SHP77 treated with DMSO at 0.1 percent for 48 hours (cell line): ENCODE measurements around the gene IKZF3.

ENCODE experiments used
- DNase-seq: peaks from one replicate; lab custom pipeline; 2025; lab: John Stamatoyannopoulos, UW

Gene IKZF3

DNA sequence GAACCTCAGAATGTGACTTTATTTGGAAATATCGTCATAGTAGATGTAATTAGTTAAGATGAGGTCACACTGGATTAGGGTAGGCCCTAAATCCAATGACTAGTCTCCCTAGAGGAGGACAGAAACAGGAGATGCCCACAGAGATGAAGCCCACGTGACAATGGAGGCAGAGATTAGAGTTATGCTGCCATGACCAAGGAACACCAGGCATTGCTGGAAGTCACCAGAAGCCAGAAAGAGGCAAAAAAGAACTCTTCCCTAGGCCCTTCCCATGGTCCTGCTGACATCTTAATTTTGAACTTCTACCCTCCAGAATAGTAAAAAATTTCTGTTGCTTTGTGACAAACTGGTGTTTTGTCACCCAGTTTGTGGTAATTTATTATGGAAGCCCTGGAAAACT, 49.6 kb downstream of the IKZF3 start:
- no peak for DNase-seq

DNA sequence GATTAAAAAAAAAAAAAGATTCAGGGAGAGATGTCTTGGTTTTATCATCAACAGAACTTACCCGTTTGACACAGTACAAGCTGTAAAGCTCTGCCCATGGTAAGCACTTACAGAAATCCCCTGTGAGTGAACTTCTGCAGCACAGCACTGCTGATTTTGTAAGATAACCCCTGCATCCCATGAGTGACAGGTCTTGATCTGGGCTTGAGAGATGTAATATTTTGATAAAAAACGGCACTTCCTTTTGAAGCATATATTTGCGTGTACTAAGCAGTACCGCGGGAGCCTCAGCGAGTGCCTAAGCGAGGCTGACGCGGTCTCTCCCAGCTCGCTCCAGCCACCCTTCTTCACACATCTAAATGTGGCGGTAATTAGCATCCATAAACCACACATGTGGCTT, 50.5 kb downstream of the IKZF3 start:
- DNase-seq: no peak

DNA sequence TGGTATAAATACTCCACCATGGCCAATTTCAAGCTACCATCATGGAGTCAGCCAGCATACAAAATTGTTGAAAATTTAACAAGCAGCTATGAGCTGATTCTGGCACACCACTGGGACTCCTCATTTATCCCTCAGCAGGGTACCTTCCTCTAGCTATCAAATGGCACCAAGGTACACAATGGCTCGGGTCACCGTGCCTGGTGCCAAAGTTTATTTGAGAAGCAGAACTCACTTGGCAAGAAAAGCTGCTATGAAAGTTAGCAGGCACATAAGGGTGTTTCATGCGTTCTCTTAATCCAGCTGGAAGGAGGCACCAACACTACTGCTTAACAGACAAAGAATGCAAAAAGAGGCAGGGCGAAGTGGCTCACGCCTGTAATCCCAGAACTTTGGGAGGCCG, 51.6 kb downstream of the IKZF3 start:
- DNase-seq: no peak

DNA sequence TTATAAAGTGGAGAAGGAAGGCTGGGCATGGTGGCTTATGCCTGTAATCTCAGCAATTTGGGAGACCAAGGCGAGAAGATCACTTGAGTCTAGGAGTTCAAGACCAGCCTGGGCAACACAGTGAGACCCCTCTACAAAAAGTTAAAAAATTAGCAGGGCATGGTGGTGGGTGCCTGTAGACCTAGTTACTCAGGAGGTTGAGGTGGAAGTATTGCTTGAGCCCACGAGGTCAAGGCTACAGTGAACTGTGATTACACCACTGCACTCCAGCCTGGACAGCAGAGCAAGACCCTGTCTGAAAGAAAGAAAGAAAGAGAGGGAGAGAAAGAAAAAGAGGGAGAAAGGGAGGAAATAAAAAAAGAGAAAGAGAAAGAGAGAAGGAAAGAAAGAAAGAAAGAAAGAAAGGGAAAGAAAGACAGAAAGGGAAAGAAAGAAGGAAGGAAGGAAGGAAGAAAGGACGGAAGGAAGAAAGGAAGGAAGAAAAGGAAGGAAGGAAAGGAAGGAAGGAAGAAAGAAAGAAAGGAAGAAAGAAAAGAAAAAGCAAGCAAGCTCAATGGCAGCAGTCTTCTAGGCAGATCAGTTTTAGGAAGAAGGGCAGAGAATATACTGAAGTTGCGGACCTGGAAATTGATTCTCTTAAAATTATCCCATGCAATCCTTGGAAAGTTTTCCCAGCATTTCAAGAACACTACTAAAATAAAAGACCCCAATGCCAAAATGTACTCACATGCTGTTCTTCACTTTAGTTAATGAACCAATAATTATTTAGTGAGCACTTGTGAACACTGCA, 53.0 kb downstream of the IKZF3 start:
- no peak for DNase-seq

DNA sequence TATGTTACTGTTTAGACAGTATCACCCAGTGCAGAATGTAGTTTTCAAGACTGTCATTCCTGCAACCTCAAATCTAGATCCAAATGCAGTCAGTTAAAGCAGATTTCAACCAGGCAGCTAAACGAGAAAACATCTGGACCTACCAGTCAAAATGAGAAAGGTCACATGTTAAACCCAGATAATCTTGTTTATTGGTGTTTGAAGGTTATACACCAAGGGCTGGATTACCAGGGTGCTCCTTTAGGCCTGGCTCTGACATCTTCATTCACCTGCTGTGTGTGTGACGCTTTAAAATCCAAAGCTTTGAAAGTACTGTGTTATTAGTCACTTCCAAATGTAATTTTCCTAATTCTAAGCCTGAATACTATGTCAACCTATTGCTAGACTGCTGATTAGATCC, 54.9 kb downstream of the IKZF3 start:
- no peak for DNase-seq

DNA sequence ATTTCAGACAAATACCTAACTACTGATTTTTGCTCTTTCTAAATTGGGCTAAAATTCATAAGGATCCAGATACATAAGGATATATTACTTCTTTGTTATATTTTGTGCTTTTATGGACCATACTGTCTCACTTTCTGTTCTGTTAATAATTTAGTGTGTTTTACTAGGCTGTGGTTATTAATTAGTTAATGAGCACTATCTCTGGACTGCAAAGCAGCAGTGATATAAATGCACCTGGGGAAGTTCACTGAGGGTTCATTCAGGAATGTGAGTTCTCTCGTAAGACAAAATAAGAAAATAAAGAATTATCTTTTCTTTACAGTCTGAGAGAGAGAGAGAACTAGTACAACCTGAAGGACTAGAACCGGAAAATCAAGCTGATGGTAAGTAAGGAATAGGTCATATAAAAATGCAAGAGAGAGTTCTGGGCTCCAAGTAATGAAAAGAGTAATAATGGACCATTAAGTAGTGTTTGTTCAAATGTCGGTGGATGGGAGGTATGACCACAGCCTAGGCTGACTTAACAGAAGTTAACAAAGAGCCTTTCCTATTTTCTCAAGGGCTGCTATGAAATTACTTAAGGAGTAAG, 55.6 kb downstream of the IKZF3 start:
- DNase-seq: no peak

DNA sequence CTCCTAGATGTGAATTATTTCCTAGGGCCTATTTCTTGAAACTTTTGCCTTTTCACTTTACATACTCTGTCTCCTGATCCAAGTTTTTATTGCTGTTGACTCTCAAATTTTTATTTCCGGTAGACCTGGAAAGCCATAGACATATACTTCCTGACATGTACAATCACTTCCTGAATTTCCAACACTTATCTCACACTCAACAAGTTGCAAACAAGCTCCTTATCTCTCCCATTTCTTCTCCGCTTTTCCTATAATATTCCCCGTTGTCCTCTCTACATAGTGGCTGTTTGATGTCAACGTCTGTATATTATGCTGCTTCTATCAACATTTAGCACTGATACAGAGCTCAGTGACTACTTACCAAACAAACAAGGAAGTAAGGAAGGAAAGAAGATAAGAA, 59.3 kb downstream of the IKZF3 start:
- no peak for DNase-seq

DNA sequence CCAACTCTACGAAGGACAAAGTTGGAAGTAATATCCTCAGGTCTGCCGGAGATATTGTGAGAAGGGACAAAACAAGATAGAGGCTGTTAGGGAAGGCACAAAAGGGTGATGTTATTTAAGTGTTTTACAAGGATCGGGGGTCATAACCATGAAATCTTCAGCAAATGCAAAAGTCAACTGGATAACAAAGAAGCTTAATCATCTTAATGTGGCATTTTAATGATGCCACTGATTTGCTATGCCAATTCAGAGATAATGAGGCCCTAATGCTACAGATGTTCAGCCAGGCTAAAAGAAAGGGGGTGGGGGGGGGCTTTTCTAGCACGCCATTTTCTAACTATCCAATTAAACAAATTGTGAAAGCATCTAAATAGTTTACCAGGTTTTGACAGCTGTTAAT, 63.1 kb downstream of the IKZF3 start:
- no peak for DNase-seq

DNA sequence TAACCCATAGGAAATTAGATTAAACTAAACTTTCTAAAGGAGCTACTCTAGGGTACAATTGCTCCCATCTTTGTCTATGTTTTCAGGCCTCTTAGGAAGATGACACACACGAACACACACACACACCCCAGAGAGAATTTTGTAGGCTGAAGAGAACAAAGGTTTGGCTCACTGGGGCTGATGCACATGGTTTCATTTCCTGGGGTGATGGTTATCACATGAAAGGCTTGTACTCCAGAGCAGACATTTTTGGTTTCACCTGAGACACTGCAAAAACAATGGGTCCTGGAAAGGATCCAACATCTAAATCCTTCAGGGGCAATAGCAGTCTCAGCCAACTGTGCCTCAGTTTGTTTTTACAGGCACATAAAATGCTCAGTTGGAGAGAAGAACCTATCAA, 63.6 kb downstream of the IKZF3 start:
- no peak for DNase-seq

DNA sequence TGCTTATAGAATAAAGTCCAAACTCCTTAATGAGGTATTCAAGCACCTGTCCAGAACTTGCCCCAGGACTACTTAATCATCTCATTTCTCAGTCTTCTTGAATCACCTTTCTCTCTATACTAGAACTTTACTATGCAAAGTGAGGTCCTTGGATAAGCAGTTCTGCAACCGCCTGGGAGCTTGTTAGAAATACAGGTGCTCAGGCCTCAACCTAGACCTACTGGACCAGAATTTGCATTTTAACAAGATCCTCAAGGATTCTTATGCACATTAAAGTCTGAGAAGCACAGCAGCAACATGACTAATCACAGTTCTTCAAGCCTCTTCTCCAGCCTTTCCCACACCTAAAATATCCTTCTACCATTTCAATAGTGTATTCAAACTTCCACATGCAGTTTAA, 64.7 kb downstream of the IKZF3 start:
- no peak for DNase-seq

DNA sequence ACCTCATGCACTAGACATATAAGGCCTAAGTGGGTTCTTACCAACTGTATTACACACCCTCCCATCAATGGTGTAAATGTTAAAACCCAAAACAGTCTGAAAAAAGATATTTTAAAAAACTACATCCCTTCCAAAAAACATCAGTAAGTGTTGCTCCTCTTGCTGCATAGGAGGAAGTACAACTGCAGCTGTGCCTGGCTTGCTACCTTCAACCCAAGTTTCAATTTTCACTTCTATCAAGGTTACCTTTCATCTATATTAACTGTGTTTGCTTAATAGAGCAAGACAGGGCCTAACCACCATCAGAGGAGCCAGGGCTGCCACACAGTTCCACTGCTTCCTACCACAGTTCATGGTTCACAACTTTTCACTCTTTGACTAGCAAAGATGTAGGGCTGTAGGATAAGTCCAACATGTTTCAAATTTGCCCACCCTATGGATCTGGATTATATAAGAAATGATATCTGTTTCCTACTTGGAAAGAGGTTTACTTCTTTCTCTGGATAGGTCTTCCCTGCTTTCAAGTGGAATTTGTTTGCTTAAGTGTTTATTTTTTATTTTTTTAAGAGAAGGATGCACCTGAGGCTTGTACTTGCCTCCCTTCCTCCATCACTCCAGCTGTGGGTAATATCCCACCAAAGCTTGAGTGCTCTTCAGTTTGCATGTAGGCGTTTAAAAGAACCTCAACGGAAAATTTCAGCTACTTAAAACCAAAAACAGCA, 69.7 kb downstream of the IKZF3 start:
- DNase-seq: no peak

DNA sequence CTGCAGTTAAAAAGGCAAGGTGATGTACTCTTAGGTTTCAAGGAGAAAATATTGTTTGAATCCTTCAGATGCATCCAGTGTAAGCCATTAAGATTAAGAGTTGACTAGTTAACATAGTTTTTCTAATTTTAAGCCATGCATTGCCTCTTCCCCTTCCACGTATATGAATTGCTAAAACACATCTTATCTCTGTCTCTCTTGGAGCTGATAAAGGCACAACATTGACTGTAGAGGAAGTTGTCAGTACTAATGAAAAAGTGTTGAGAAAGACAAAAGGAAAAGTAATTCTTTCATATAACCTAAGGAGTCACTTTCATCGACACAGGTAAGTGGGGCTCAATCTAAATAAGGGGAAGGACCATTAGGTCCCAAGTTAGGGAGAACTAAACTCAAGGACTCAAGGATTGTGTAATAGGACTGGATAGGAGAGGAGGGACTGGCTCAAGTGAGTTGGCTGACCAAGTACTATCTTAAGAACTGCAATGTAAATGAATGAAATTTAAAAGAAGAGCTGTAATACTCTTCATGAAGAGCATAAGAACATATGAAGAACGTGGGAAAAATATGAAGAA, 70.7 kb downstream of the IKZF3 start:
- no peak for DNase-seq

DNA sequence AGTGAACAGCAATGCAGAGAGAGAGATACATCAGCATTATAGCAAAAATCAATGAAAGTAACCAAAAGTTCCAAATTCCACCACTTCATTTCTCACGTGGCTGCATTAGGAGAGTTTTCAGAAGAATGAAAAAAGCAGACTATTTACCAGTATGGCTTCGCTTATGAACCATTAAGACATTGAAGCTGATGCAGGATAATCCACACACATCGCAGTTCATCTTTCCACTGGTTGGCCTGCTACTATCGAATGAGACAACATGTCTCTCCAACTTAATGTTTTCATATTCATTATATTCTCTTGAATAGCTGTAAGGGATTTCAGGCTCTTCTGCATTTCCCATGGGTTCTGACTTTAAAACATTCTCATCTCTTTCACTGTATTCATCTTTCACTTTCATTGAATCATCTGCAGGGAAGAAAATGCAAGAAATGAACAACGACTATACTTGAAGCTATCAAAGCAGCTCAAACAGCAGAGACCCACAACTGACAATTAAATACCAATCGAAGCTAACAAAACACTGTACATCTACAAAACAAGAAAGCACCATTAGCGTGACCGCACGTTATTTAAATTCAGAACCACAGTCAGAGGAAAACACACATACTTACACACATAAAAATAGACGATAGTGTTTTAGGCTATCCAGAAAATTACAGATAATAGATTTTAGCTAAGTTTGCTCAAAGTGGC, 71.4 kb downstream of the IKZF3 start:
- no peak for DNase-seq

DNA sequence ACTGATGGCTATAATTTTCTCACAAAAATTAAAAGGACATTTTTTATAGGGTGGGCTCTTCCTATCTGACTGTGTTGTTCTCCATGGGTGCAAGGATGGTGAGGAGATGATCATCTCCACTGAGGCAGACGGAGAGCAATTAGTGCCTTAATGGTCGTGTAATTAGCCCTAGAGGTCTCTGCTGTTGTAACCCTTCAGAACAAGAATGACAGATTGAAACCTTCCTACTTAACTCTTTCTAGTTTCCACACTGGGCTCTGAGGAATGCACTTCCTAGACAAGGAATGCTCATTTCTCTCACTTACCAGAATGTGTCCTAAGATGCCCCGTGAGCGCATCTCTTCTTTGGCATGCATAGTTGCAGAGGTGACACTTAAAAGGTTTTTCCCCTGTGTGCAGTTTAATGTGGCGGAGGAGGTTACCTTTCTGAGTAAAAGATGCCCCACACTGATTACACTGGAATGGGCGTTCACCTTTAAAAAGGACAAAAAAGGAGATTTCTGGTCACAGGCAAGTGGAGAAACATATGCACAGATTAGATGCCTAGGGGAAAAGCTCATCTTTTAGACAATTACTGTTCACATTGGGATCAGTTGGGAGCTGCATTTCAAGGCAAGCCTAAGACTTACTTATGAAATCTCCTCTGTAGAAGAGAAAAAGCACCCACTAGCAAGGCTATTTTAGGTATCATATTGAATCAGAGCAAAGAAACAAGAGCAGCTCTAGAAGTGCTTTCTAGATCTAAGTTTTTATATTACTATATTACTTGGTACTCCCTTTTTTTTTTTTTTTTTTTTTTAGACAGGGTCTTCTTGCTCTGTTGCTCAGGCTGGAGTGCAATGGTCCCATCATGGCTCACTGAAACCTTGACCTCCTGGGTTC, 72.8 kb downstream of the IKZF3 start:
- no peak for DNase-seq

DNA sequence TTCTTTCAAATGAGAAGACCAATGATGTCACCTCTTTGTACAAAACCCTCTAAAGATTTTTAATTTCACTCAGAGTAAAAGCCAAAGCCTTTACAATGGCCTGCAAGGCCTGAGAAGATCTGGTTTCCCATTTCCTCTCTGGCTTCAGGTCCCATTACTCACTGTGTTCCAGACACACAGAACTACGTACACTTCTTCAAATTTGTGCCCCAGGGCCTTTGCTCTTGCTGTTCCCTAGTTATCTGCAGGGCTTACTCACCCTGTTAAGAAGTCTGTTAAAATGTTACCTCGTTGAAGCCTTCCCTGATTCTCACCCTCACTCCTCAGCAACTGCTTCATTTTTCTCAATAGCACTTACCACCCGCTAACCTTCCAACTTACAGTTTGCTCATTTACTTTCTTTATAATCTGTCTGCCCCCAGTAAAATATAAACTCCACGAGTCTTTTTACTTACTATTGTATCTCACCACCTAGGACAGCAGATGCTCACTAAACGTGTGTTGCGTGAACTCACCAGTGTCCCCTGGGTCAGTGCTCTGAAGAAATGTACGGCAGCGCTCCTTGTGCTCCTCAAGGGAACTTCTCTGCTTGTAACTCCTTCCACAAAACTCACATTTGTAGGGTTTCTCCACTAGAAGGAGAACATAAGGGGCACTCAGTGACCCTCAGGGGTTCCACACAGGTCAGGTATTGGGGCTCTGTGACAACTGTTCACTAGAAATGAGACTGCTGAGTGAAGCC, 76.2 kb downstream of the IKZF3 start:
- no peak for DNase-seq

DNA sequence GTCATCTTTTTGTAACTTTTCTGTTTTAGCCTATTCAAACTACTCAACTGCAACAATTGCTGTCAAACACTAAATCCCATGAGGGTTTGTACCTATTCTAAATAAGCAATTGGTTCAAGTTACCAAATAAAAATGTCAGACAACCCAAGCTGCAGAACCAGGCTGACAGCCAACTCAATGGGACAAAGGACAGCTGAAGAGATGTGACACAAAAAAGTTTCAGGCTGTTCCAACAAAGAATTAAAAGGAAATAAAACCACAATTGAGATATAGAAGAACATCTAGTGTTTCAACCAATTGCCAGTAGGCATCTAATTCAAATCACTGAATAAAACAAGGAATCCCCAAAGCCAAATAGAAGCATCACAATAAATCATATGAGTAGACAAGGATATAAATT, 77.1 kb downstream of the IKZF3 start:
- DNase-seq: no peak

DNA sequence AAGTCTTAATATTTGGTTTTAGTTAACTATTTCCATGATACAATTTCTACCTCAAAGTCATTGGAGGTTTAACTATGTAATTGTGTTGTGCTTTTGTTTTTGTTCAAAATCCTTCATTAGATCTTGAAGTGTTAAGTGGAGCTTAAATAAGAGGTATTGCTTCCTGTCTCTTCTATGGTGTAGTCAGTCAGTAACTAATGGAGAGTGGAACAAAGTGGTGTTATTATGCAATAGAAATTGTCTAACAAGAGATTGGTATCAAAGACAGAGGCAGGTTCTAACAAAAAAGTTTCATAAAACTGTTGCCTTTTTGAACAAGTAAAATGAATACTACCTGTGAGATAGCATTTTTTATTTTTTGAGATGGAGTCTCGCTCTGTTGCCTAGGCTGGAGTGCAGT, 81.1 kb downstream of the IKZF3 start:
- DNase-seq: no peak

DNA sequence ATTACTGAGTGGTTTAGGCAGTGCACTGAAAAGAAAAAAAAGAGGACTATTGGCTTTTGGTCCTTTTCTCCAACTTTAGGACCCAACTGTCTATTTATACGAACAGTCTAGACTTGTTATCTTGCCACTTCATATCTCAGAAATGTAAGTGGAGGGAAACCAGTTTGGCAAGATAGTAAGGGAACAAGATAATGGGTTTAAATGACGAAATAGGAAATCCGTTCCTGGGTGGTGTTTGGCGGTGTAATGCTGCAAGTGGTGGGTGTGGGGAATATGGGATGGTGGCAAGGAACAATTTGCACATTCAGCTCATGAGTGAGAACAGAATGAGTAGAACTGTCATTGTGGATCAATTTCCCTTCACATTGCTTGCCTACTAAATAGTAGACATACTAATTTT, 81.6 kb downstream of the IKZF3 start:
- DNase-seq: no peak

DNA sequence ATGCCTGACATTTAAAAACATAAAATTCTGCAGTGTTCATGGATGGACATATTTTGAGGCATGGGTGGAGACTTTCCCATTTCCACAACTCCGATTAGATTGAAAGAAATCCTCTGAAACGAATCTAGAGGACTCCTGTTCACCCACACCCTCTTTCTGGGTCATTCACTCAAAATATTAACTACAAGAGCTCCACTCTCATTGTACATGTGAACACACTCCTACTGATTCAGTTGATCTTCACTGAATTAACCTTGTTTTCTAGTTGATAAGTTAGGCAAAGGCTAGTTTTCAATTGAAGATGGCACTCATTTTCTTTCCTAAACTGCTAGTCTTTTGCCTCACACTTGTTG, 82.3 kb downstream of the IKZF3 start:
- DNase-seq: no peak

DNA sequence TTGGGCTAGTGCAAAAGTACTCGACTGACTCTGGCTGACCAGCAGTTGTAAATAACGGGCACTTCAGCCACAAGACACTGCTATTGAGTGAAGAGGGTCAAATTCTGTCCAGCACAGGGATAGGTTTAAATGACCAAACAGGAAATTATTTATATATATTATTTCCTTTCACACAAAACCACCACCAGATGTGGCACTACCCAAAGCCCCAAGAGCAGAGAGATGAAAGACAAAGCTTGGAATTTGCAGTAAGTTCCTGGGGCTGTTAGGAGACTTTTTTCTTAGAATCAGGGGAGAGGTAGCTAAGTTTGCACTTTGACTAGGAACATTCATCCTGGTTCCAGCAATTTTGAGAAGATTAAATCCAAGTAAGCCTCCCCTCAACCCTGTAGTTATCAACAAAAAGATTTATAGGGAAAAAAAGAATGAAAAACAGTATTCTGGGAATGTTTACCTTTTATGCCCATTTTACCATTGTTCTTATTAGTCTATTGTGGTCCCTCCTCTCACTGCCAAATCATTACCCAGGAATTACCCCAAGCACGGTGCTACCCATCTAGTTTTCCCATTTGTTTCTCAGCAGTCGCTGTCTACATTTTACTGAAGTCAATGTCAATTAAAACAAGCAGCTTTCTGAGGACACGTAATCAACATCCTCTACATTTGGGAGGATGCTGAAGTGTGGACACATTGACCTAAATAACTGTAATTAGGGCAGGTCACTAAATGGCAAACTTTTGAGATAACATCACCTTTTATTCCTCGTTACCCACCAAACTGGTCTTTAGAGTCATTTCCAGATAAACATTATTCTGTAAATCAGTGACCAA, 82.9 kb downstream of the IKZF3 start:
- no peak for DNase-seq
